ENCODE results near the gene TPST2.

The TPST2 gene

DNA sequence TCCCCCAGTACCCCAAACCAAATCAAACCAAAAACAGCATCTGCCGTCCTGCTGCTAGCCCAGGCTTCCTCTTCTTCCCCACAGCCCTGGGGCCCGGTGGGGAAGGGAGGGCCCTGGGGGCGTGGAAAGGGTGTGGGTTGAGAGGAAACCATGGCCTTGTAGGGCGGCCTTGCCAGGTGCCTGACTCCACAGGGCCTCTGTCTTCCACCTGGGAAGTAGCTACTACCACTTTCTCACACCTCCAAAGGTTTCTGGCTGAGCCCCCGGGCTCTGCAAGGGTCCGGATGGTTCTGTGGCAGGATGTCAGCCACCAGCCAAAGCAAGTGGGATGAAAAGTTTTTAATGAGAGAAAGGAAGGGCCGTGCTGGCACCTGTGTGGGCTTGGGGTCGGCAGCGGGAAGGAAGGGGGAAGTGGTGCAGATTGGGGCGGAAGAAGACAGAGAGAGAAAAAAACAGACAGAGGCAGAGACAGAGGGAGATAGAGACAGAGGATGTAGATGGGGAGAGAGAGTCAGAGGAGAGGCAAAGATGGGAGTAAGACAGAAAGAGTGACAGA, 10.5 kb downstream of the TPST2 start:
- peak in 2 of 4 experiments; percentile 12 to 24 for DNase-seq

DNA sequence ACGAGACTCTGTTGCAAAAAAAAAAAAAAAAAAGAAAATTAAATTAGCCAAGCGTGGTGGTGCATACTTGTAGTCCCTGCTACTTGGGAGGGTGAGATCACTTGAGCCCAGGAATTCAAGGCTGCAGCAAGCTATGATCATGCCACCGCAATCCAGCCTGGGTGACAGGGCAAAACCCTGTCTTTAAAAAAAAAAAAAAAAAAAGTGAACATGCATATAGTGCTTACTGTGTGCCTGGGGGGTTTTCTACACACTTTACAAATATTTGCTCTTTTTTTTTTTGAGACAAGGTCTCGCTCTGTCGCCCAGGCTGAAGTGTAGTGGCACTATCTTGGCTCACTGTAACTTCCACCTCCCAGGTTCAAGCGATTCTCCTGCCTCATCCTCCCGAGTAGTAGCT, 12.9 kb downstream of the TPST2 start:
- DNase-seq: no peak

DNA sequence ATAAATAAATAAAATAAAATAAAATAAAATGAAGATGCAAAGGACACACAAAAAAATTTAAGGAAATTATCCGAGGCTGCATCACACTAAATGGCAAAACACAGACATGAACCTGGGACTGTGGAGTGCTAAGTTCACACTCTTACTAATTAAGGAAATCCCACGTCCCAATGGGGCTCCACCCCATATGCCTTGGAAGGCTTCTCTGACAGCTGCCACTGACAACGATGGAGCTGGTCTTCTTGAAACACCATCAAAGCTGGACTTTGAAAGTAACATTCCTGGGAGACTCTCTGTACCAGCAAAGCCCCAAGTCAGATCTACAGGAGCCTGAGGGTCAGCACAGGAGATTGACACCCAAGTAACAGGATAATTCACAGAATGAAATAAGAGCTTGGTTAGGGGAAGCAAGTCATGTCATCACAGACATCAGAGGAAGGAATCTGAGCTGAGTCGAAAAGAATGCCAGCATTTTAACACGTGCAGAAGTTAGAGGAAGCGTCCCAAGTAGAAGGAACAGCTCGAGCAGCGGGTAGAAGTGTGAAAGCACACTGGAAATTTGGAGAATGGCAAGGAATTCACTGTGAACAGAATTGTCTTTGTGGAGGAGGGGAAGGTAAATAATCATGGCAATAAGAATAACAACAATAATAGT, 13.8 kb downstream of the TPST2 start:
- DNase-seq: no peak

DNA sequence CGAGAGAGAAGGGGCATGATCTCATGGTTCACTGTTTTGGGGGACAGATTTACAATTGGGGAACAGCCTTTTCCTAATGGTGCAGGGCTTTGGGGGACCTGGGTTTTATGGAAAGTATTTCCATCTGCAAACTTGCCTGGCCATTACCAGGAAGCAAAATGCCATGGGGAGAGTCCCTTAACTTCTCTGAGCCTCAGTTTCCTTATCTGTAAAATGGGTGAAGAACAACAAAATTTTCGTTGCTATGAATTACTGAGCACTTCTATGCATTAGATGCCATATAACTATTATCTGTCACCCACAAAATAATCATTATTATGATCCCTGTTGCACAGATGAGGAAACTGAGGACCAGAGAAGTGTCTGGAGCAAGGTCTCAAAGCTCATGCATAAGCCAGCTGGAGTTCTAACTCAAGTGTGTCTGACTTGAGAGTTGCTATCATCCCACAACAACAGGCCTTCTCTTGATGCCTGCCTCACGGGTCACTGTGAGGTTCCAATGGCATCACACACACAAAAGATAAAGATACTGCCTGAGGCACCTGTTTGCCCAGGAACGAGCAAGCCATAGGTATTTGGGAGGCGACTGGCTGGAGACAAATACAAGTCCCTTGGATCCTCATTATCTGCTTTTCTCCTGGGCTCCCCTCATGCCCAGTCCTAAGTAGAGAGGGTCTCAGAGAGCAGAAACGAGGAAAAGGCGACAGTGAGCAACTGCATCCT, 15.8 kb downstream of the TPST2 start:
- DNase-seq: no peak

DNA sequence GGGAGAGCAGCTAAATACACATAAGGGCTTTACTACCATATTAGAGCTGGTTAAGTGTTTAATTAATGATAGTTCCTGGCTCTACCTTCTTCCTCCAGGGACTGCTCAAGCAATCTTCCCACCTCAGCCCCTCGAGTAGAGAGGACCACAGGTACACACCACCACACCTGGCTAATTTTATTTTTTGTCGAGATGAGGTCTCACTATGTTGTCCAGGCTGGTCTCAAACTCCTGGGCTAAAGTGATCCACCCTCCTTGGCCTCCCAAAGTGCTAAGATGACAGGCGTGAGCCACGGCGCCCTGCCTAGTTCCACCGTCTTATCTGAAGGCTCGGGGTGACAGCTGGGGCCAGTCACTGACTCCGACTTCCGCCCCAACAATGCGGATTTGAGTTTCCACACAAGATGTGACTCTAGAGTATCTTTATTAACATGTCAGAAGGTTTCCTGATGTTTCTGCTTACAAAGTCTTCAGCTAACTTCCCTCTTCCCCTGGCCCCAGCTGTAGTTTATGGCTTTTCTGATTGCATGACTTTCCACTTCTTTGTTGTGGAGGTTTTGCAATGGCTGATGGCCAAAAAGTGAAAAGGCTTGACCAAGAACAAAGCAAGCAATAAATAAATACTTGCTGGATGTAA, 16.8 kb downstream of the TPST2 start:
- DNase-seq: no peak

DNA sequence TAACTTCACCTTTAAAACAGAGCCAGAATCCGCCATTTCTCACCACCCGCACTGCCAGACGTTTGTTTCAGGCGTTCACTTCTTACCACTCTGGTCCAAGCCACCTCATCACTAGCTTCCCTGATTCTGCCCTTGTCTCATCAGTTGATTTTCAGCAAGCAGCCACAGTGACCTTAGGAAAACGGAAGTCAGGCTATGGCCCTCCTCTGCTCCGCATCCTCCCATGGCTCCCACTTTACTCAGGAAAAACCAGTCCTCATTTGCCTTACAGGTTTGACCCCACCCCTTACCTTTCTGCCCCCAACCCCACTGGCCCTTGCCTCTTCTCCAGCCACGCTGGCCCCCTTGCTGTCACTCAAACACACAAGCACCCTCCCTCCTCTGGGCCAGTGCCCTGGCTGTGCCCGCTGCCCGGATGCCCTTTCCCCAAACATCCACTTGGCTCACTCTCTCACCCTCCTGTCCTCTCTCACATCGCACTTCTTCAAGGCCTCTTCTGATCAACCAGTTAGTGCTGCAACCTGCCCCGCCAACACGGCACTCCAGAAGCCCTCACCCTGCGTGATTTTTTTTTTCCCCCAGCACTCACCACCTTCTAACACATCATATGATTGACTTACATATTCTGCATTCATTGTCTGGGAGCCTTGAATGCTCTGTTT, 18.9 kb downstream of the TPST2 start:
- DNase-seq: no peak

DNA sequence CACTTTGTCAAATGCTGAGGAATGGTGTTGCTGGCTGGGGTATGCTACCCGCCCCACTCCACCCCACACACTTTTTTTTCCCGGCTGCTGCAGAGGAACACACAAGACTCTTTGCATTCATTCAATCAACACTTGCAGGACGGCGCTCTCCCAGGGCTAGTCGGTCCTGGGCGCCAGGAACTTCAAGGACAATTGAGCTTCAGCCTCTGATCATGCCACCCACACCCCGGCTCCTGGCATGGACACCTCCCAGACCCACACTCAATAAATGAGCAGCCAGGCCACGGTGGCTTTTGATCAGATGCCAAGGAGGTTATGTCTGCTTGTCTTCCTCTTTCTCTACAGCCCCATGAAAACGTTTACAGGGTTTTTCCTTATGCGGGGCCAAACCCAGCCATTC, 19.8 kb downstream of the TPST2 start:
- no peak for DNase-seq

DNA sequence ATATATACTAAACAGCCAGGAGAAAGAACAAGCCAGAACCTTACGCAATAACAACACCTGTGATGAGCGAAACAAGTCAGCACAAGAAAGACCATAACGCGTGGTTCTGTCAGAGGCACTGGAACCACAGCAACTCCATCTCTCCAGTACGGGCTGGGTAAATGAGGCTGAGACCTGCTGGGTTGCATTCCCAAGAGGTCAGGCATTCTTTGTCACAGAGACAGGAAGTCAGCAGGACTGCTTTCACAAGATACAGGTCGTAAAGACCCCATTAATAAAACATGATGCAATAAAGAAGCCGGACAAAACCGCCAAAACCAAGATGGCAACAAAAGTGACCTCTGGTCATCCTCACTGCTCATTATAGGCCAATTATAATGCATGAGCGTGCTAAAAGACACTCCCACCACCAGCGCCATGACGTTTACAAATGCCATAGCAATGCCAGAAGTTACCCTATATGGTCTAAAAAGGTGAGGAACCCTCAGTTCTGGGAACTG, 21.7 kb downstream of the TPST2 start:
- no peak for DNase-seq

DNA sequence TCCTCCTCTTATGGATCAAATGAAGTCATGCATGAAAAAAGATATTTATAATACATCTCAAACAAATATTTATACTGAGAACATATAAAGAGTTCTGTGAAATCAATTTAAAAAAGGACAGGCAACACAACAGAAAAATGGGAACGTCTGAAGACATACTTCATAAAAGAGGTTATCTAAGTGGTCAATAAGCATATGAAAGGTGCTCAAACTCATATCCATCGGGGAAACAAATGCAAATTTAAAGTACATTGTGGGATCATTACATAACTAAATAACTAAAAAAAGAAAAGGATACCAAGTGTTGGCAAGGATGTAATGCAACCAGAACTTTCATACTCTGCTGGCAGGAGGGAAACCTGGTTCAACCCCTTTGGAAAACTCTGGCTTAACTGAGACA, 22.3 kb downstream of the TPST2 start:
- DNase-seq: no peak

DNA sequence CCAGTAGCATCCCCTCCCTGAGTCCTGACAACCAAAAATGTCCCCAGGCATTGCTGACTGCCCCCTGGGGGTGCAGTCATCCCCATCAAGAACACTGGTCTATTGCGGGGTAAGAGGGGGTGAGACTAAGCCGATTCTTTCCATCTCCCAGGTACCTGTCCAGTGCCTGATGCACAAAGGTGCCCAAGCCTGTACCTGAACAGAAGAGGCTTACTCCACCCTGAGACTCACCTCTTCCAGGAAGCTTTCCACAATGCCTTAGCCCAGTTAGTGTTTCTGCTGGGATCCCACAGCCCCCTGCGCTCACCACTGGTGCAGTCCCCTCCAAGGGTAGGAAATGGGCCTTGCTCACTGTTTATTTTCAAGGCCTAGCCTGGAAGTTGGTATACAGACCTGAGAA, 22.9 kb downstream of the TPST2 start:
- no peak for DNase-seq

DNA sequence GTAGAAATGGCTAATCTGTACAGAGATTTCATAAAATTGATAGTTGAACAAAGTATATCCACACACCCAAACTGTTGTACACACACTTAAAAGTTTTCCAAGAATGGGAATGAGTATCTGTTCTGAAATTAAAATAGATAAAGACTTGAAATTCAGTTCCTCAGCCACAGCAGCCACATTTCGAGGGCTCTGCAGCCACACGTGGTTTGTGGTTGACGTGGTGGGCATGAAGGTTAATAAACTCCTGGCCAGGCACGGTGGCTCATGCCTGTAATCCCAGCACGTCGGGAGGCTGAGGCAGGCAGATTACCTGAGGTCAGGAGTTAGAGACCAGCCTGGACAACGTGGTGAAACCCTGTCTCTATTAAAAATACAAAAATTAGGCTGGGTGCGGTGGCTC, 24.0 kb downstream of the TPST2 start:
- DNase-seq: no peak

DNA sequence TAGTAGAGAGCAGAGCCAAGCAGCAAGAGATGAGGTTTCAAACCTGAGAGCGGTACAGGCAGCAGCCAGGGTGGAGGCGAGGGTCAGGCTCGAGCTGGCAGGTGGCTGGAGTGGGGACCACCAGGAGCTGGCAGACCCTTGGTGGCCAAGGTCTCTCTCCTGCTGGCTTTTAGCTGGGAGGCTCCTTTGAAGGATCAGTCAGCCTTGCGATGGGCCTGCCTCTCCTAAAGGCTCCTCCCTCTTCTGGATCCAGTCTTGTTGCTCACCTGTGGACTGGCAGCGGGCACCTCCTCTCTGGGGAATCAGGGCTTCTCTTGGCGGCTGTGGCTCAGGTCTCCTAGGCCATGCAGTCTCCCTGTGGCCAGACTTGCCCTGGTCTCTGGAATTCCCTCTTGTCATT, 24.8 kb downstream of the TPST2 start:
- no peak for DNase-seq

DNA sequence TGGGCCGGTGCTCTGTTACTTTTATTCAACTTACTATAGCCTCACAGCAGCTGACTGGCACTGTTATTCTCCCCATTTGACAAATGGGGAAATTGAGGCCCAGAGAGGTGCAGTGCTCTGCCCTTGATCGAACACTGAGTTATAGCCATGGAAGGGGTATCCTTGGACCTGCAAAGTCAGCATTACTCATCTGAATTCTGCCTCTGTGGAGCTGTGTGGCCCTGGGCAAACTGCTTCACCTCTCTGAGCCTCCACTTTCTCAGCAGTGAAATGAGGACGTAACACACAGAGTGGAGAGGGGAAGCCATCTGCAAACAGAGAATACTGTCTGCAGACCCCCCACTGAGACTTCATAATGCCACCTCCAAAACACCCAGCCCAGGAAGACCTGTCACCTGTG, 25.3 kb downstream of the TPST2 start:
- DNase-seq: no peak

DNA sequence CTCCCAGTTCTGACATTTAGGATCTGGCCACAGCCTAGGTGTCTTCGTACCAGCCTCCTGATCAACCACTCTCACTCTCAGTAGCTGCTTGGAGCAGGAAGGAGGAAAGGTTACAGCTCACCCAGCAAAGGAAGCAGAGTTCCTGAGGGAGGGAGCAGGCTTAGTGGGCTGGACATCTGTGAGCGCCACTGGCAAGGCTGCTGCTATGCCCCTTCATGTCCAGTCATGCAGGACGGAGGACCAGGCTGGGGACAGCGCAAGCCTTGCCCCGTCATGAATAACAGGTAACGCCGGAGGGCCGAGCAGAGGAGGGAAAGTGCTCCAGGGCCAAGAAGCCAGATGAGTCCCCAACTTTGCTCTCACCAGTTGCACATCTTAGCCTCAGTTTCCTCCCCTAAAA, 25.8 kb downstream of the TPST2 start:
- no peak for DNase-seq

DNA sequence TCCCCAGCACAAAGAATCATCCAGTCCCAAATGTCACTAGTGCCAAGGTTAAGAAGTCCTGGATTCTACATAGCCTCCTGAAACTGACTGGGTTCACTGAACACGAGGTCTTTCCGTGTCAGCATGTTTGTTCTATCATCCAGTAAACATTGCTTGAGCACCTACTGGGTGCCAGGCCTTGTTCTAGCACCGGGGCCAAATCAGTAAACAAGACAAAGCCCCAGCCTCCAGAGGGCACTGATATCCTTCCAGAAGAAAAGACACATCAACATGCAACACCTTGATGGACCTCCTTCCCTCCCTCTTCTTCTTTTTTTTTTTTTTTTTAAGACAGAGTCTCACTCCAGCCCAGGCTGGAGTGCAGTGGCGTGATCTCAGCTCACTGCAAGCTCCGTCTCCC, 26.9 kb downstream of the TPST2 start:
- DNase-seq: no peak

DNA sequence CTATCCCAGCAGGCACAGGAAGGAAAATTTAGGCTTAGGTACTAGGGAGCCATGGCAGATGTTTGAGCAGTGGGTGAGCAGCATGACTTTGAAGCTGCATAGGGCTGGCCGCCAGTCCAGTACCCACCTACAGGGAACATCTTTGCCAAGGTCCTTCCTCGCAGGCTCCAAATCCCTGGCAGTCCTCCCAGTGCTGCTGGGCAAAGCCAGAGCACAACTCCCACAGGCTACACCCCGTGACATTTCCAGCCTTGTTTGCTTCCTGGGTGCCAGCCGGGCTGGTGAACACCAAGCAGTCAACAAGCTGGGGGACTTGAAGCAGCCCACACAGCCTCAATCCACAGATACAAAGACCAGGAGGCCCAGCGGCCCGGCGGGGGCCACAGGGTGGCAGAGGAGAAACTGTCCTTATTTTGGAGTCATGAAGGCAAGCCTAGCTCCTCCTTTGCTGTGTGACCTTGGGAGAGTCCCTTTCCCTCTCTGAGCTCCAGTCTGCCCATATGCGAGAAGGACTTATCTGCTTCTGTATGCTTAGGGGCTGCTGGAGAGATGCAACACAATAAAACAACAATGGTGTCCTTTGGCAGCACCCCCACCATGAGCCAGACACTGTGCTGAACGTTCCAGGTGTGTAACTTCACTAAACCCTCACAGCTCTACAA, 28.0 kb downstream of the TPST2 start:
- DNase-seq: no peak

DNA sequence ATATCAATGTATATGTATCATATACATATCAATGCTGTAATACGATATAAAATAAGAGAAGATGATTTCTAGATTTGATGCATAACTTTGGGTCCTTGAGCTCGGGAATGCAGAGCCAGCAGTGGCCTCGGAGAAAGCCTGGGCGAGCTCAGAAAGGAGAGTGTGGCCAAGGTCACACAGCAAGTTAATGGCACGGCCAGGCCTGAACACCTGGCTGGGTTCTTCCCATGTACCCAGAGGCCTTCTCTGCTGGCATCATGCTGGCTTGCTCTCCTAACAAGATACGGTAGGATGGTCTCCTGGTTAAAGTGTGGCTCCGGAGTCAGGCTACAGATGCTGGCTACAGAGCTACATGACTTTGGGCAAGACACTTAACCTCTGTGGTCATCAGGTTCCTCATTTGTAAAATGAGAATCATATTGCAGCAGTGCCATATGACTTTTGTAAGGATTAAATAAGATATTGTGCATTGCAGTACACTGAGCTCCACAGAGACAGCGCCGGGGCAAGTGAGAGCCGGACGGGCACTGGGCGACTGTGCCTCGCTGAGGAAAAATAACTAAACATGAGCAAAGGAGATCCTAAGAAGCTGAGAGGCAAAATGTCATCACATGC, 29.9 kb downstream of the TPST2 start:
- no peak for DNase-seq

DNA sequence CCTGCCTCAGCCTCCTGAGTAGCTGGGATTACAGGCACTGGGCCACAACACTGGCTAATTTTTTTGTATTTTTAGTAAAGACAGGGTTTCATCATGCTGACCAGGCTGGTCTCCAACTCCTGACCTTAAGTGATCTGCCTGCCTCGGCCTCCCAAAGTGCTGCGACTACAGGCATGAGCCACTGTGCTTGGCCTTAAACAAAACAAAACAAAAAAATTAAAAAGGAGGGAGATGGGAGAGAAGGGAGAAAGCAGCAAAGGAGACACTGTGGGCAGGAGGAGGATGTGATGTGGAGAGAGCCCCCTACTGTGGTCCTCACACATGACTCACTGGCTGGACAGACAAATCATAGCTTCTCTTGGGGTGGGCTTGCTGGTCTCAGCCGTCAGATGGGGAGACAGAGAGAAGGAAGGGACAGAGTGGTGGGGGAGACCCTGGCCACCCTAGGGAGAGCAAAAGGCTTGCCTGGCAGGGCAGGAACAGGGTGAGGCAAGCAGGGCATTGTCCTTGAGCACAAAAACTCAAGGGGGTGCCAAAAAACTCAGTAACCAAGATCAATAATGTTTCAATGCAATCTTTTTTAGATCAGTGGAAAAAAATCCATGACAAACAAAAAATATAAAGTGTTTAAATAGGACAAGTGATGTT, 31.6 kb downstream of the TPST2 start:
- DNase-seq: no peak

DNA sequence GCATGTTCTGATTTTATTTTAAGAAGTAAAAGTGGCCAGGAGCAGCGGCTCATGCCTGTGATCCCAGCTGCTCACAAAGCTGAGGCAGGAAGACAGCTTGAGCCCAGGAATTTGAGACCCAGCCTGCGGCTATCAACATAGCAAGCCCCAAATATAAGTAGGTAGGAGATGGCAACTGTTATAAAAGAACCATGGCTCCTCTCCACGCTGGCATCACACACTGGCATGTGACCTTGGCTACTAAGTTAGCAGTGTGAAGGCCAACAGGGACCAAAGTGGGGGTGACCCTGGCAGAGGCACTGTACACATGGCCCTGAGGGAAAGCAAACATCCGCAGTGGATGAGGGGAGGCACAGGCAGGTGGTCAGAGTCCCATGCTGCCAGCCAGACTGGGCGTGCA, 33.0 kb downstream of the TPST2 start:
- no peak for DNase-seq

DNA sequence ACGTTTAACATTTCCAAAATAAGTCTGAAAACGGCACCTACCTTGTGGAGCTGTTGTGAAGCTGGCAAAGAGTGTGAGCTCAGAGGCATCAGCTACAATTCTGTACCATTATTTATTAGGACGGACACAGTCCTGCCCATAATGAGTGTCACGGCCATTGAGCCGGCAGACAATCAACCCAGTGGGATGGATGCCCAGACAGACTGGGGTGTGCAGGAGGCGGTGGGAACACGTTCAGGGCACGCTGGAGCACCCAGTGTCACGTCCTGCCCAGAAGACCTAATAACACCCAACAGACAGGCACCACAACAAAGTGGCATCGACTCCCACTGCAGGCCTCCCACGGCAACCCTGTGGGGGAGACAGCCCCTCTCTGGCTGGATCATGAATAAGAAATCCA, 34.5 kb downstream of the TPST2 start:
- DNase-seq: no peak

DNA sequence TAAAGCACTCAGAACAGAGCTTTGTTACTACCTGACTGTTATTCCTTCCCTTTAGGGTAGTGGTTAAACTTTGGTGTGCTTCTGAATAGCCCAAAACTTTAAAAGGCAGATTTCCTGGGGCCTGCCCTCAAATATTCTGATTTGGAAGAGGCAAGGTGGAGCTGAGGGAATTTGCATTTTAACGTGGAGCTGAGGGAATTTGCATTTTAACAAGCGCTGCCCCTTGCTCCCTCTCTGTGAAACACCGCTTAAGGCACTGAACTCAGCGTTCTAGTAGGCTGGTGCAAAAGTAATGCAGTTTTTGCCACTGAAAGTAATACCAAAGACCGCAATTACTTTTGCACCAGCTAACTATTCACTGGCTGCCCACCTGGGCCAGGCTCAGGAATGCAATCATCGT, 35.0 kb downstream of the TPST2 start:
- DNase-seq: no peak
